K562 (cell line): ENCODE results near the gene ECSIT. TPM values are rescaled to one million over a fixed set of nuclear protein-coding genes. Genes with fewer than 3 reads are reported as not detected.

Source experiments
- IRF1 ChIP-seq: sonication (generic); formaldehyde crosslinking; IDR thresholded peaks from 2 replicates; pipeline ENCODE4 v1.8.0; 2022; ENCODE audit warnings: missing genetic modification reagents, mild to moderate bottlenecking, borderline replicate concordance
- NR1H2 ChIP-seq: sonication (generic); formaldehyde crosslinking; IDR thresholded peaks from 2 replicates; pipeline ENCODE4 v1.4.0; 2020; ENCODE audit warnings: mild to moderate bottlenecking, missing genetic modification reagents
- RBM17 ChIP-seq: fragments of 200-400 bp; formaldehyde crosslinking; IDR thresholded peaks from 2 replicates; pipeline ENCODE4 v1.6.1; 2017; ENCODE audit warnings: low read depth, mild to moderate bottlenecking, low read length, borderline replicate concordance
- REST ChIP-seq, 2 experiments: fragments of 450-650 bp; formaldehyde crosslinking in 1 of 2; IDR thresholded peaks; 2 replicates each; pipeline versions ENCODE4 v1.4.0 to v1.6.1; 2014 to 2020; ENCODE audit warnings: mild to moderate bottlenecking in 2 of 2, borderline replicate concordance in 1 of 2, low read depth in 1 of 2
- SAFB2 ChIP-seq: fragments of 200-400 bp; formaldehyde crosslinking; IDR thresholded peaks from 2 replicates; pipeline ENCODE4 v1.6.1; 2018; ENCODE audit warnings: borderline replicate concordance, low read length, low read depth, moderate library complexity; ENCODE audit not compliant: severe bottlenecking
- SRSF1 ChIP-seq: fragments of 200-400 bp; formaldehyde crosslinking; IDR thresholded peaks from 2 replicates; pipeline ENCODE4 v1.6.1; 2017; ENCODE audit warnings: mild to moderate bottlenecking, low read depth, low read length, moderate library complexity
- XRCC3 ChIP-seq: fragments of 450-650 bp; IDR thresholded peaks from 2 replicates; pipeline ENCODE4 v1.6.1; 2017; ENCODE audit warnings: mild to moderate bottlenecking, moderate library complexity
- ZKSCAN8 ChIP-seq: fragments of 200-800 bp; sonication (Bioruptor generic); IDR thresholded peaks from 2 replicates; pipeline ENCODE4 v1.6.1; 2016; ENCODE audit warnings: missing genetic modification characterization, missing compliant biosample characterization
- ZNF3 ChIP-seq: fragments of 250-450 bp; sonication (Bioruptor Pico); IDR thresholded peaks from 2 replicates; pipeline ENCODE4 v1.5.0; 2021; ENCODE audit warnings: mild to moderate bottlenecking, moderate library complexity
- ZNF445 ChIP-seq: fragments of 250-450 bp; sonication (Bioruptor Pico); IDR thresholded peaks from 2 replicates; pipeline ENCODE4 v1.4.0; 2020; ENCODE audit warnings: low read depth, mild to moderate bottlenecking, moderate library complexity
- ZNF655 ChIP-seq: fragments of 250-450 bp; sonication (Bioruptor Pico); IDR thresholded peaks from 2 replicates; pipeline ENCODE4 v1.5.0; 2021
- ZNF696 ChIP-seq: fragments of 250-450 bp; sonication (Bioruptor Pico); conservative IDR thresholded peaks from 2 replicates; pipeline ENCODE4 v1.4.0; 2020; ENCODE audit warnings: mild to moderate bottlenecking, moderate library complexity
- polyA plus RNA-seq, 8 experiments: library from polyadenylated mRNA; depleted of rRNA in 4 of 8; stranded (reverse) in 5 of 8; unstranded in 3 of 8; fragments of >200 nt; fragmentation: Nextera tagmentation in 2 of 8; fragmentation: Illumina TruSeq in 1 of 8; extraction: Ambion mirVana in 2 of 8; extraction: Trizol in 1 of 8; gene quantifications; 2 replicates each; pipeline versions ENCODE4 v1.2.1 to v1.2.3, GENCODE V29; 2011 to 2014; ENCODE audit warnings: inconsistent platforms in 1 of 8, missing spikeins in 1 of 8
- total RNA-seq, 7 experiments: library from RNA; depleted of rRNA in 6 of 7; stranded (reverse); fragments of >200 nt in 6 of 7; fragmentation: Illumina TruSeq in 2 of 7; extraction: Trizol in 2 of 7; gene quantifications; 2 replicates each; pipeline versions ENCODE4 v1.2.1 to v1.2.3, GENCODE V29; 2011 to 2021; ENCODE audit warnings: low replicate concordance in 1 of 7
- TF ChIP-seq, protein P1 (sequence below), 2 experiments: fragments of 450-650 bp in 1 of 2; sonication (generic) in 1 of 2; formaldehyde crosslinking in 1 of 2; IDR thresholded peaks in 1 of 2; conservative IDR thresholded peaks in 1 of 2; 2 replicates each; pipeline versions ENCODE4 v1.6.1 to v1.8.1; 2016 to 2023; ENCODE audit warnings: mild to moderate bottlenecking in 2 of 2, moderate library complexity in 2 of 2, inconsistent platforms in 1 of 2, missing genetic modification reagents in 1 of 2

ECSIT gene
- total and polyA plus RNA-seq, 9 of the 15 experiments (the other 6 are each of a cell fraction or from before 2014, with no cell fraction given) = 1.1 to 82.5 (median 43.9) TPM

DNA sequence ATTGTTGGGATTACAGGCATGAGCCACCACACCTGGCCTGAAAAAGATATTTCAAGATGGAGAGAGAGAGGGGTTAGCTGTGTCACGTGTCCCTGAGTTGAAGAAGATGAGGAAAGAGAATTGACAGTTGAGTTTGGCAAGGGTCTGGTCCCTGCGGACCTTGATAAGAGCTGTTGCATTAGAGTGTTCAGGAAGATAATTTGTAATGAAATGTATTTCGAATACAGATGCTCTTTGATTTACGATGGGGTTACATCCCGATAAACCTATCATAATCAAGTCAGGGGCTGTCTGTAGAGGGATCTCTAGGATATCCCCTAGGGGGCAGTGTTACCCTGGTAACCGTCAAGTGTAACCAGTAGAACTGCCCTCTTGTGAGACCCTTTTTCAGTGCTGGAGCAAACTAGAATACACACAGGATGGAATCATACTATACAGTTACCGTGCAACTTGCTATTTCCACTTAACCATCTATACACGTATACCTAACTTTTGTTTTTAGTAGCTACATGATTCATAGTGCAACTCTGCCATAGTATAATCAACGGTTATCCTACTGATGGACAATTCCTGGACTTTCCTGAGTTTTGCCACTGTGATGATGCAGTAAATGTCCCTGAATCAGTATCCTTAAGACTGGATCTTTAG lies 31.6 kb upstream of the ECSIT start (continued):
- TF ChIP-seq IRF1 (CRISPR knock-in tag) (no peak), ZNF3 (CRISPR knock-in tag) (no peak), XRCC3 (no peak), ZNF655 (CRISPR knock-in tag) (no peak), NR1H2 (CRISPR knock-in tag) (no peak), REST (IDR thresholded peaks at IDR 0.05; ENCODE audit: borderline replicate concordance) (peak; percentile 92), REST (CRISPR knock-in tag; IDR thresholded peaks at IDR 0.05; ENCODE audit: low read depth) (no peak), SRSF1 (no peak), RBM17 (no peak), ZKSCAN8 (CRISPR knock-in tag) (no peak), ZNF696 (CRISPR knock-in tag) (no peak), SAFB2 (no peak), ZNF445 (CRISPR knock-in tag) (no peak)
- TF ChIP-seq, protein P1, sequence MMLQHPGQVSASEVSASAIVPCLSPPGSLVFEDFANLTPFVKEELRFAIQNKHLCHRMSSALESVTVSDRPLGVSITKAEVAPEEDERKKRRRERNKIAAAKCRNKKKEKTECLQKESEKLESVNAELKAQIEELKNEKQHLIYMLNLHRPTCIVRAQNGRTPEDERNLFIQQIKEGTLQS (IDR thresholded peaks at IDR 0.05) = 0 out of 2 replicates have a peak, but pooled peaks have one; percentile 41
- TF ChIP-seq, protein P1 (CRISPR knock-in tag; conservative IDR thresholded peaks at IDR 0.05) = no peak
